Neural progenitor cell (in vitro differentiated cells): ENCODE measurements around the gene NHLH1.

ENCODE experiments used
- CTCF ChIP-seq: fragments of 200-600 bp; sonication (generic); IDR thresholded peaks from 2 replicates; pipeline ENCODE4 v1.5.1; 2017; ENCODE audit warnings: antibody characterized with exemption, mild to moderate bottlenecking
- EZH2phosphoT487 ChIP-seq: fragments of 200-600 bp; sonication (generic); IDR thresholded peaks from 2 replicates; pipeline ENCODE4 v1.6.1; 2017; ENCODE audit warnings: antibody characterized with exemption

- TF ChIP-seq CTCF (no peak), EZH2phosphoT487 (no peak)
Observed at GRCh38 chr1:160370561-160371345, 3.9 kb downstream of the NHLH1 start.
